ENCODE data around the gene CLASRP. TPM values are rescaled to one million over a fixed set of nuclear protein-coding genes. Genes with fewer than 3 reads are reported as not detected.
"Not testable (repeated sequence)": the region's sequence is repeated elsewhere in the genome, so short reads cannot be mapped to it uniquely, and the experiment has no call there.

The CLASRP gene
- total RNA-seq, 1 donor from 2014 or later: 31.7 TPM

DNA sequence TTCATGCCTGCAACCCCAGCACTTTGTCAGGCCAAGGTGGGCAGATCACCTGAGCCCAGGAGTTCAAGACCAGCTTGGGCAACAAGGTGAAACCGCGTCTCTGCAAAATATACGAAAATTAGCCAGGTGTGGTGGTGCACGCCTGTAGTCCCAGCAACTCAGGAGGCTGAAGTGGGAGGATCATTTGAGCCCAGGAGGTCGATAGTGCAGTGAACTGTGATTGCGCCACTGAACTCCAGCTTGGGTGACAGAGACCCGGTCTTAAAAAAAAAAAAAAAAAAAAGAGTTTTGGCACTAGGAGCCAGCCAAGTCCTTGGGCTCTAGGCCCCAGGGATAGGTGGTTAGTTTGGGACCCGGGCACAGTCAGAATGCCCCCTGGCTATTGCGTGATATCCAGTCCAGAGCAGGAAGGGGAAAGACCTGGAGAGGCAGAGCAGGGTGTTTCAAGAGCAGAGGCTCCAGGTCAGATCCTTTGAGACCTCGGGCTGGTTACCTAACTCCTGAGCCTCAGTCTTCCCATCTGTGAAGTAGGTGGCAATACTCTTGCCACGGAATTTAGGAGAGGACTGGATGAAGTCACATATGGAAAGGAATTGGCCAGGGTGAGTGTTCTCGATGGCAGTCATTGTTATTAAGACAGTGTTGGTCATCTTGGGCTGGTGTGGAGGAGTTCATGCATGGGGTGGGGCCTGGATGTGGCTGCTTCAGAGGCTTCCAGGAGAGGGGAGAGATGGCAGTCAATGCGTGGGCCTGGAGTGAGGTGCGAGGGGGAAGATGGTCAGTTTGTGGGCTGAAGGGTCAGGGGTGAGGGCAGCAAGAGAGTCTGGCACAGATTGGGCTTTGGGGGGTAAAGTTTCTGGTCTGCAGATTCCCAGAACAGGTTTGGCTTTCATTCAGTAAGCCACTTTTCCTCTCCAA is 56.9 kb downstream of the CLASRP start:
- ATAC-seq (ENCODE audit: poor library complexity): no peak
- no peak for DNase-seq
- intact Hi-C loops (cut with DNase I): no loop called here

DNA sequence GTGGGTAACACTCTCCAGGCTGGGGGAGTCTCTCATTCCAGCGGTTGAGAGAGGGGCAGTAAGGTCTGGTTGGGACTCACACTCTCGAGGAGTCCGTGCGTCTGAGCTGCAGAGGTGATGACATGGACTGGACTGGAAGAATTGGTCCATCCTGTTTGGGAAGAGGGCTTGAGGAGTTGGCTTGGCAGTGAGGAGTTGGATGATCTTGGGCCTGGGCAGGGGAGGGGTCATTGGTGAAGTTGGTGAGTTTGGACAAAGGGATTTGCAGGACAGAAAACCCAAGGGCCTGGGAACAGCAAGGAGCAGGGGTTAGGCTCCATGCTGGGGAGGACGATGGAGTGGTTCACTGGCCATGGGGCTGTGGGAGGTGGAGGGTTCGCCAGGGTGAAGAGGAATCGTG is 57.9 kb downstream of the CLASRP start:
- intact Hi-C loops (cut with DNase I): no loop called here
- ATAC-seq (ENCODE audit: poor library complexity) (no peak), DNase-seq (no peak)

DNA sequence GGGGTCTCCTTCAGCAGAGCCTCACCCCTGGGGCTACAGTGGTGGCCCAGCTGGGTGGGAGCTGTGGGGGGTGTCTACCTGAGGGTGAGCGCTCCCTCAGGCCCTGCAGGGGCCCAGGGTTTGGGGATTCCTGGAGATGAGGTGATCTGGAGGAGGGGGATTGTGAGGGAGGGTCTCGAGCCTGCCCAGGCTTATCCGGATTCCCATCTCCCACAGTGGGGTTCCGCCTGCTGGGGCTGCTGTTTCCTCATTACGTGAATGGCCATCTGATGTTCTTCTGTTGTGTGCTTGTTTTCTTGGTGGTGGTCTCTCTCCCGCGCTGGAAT is 58.6 kb downstream of the CLASRP start:
- ATAC-seq (ENCODE audit: poor library complexity) (no peak), DNase-seq (no peak)
- intact Hi-C loops (cut with DNase I): no loop called here

DNA sequence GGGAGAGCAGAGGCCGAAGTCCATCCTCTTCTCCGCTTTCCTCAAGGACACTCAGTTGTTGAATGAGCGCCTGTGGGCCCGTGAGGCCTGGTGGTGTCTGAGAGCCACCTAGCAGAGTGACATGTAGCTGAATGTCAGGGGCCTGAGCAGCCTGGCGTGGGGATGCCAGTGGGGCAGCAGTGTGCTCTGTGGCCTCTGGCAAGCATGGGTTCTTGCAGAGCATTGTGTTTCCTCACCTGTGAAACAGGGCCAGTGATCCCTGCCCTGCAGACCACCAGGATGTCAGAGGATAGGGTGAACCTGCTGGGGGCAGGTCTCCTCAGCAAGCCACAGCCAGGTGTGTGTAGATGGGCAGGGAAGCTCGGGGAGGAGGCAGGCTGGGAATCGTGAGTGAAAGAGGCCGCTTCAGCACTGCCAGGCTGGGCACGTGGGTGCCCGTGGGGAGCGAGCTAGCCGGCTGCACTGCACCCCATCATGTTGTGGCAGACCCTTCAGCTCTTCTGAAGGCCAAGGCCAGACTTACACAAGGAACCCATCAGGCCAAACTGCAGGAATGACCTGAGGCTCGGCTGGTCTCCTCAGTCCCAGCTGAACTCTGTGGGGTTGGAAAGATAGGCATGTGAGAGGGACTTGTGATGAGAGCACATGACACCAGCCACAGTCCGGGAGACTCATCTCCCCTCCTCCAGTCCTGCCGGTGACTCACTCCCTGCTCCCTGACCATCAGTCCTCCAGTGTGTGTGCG is 59.1 kb downstream of the CLASRP start:
- peak; percentile 39 for ATAC-seq (ENCODE audit: poor library complexity)
- DNase-seq: no peak
- intact Hi-C loops (cut with DNase I): no loop called here

DNA sequence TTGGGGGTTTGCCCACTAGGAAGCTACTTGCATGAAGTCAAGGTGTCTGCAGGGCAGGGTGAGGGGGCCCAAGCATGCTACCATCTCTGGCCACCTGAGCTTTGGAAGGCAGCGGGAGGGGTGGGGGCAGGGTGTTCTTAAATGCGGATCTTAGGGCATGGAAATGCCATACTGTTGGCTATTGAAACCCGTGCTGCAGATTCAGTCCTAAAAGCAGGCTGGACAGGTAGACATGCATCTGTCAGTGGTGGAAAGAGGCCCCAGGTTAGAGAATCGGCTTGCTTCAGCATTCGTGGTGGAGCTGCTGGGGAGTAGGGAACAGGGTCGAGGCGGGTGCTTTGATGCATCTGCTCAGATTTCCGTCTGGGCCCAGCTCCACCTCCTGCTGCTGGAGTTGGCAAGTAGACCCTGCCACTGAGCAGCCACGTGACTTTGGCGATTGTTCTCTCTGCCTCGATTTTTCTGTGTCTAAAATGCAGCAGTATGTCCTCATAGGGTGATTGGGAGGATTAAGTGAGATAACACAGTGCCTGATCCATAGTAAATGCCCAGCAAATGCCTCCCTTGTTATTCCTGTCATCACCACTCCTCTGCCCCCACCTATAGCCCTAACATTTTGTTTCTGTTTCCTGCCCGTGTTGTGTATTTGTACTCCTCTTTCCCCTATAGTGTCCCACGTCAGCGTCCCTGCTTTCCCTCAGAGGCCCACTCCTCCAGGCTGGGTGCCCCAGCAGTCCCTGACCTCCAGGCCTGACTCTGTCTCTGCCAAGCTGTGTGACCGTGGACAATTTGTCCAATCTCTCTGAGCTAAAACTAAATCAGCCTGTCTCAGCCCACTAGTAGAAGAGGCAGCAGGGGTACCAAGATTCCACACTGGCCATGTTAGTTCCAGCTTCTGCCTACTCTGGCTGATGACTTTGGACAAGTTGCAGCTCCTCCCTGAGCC is 59.9 kb downstream of the CLASRP start:
- intact Hi-C loops (cut with DNase I): no loop called here
- DNase-seq: peak; percentile 67
- peak; percentile 45 for ATAC-seq (ENCODE audit: poor library complexity)

DNA sequence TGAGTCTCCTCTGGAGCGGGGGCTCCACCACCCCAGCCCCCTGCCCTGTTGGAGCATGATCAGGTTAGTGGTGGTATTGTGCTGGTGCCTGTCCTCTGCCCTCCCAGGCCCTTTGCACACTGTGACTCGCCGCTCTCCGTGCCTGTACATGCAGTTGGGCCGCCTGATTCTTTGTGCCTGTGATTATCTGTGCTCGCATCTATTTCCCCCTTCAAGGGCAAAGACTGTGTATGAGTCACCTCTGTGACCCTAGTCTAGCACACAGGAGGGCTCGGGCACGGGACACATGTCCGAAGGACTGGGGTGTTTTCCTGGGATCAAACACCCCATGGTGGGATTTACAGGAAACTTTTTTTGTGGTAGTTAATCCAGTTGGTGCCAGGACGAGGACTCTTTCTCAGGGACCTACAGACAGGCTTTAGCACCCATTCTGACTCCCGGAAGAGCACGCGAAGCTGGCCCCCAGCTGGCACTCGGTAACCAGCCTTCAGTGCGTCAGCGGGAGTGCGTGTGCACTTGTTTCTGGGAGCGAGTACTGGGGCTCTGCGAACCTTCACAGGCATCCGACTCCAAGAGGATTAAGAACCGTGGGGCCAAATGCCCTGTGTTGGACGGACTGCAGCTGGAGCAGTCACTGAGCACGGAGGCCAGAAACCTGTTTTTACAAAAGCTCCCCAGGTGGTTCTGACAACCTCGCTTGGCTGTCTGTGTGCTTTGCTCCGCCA is 60.8 kb downstream of the CLASRP start:
- intact Hi-C loops (cut with DNase I): no loop called here
- DNase-seq: no peak
- ATAC-seq (ENCODE audit: poor library complexity): no peak

DNA sequence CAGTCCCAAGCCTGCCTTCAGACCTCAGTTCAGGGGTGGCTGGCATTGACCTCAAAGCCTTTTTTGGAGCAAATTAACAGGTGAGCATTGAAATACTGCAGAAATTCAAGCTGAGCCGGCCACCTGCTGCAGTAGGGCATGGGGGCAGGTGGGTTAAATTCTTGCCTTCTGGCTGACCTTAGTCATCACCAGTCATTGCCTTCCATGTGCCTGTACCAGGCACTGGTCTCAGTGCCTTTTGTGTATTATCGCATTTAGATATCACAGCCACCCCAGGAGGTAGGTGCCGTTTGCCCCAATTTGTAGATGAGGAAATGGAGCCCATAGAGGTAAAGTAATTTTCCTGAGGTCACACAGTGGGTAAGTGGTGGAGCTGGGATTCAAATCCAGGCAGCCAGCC is 61.4 kb downstream of the CLASRP start:
- no peak for ATAC-seq (ENCODE audit: poor library complexity)
- intact Hi-C loops (cut with DNase I): no loop called here
- DNase-seq: no peak

DNA sequence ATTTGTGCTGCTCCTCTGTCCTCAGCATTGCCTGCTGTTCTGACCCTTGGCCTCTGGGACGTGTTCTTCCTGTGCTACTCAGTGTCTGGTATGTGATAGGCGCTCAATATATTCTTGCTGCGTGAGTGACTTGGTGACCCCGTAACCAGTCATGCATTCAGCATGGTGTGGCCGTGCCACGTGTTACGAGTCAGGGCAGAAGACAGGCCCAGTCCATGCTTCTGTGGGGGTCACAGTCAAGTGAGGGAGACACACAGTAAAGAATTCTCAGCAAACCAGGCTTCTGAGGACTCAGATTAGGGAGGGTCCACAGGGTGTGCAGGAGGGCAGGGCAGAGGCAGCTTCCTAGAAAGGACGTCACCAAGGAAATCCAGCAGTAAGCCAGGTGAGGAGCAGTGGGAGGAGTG is 62.0 kb downstream of the CLASRP start:
- intact Hi-C loops (cut with DNase I): no loop called here
- DNase-seq (no peak), ATAC-seq (ENCODE audit: poor library complexity) (no peak)

DNA sequence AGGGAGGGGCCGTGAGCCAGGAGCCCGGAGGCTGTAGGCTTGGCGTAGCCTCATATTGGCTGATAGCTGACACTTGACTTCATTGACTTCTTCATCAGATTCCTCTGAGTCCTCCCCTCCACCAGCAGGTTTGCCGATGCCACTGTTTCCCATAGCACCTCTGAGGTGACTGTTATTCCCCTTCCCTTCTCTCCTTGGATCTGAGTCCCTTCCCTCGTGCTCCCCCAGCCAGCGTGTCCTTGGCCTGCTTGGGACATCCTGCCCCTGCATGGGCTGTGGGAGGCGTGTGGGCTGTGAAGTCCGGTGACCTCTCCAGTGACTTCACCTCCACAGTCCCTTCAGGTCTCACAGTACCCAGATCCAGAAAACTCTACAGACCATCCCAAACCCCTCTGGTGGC is 63.0 kb downstream of the CLASRP start:
- no peak for ATAC-seq (ENCODE audit: poor library complexity)
- intact Hi-C loops (cut with DNase I): no loop called here
- no peak for DNase-seq

DNA sequence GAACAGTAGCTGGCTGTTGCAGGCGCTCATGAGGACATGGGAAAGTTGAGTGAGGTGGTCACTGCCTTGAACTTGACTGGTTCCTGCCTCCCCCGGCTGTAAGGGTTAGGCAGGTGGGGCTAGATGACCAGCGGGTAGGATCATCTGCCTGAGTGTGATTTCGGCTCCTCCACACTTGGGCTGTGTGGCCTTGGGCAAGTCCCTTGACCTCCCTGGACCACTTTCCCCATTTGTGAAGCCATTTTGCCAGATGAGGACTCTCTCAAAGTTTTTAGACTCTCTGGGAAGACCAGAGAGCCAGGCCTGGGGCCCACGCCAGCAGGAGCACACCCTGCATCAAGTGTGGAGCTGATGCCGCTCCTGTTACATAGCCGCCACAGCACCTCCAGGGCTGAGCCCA is 63.6 kb downstream of the CLASRP start:
- DNase-seq: no peak
- intact Hi-C loops (cut with DNase I): no loop called here
- ATAC-seq (ENCODE audit: poor library complexity): no peak

DNA sequence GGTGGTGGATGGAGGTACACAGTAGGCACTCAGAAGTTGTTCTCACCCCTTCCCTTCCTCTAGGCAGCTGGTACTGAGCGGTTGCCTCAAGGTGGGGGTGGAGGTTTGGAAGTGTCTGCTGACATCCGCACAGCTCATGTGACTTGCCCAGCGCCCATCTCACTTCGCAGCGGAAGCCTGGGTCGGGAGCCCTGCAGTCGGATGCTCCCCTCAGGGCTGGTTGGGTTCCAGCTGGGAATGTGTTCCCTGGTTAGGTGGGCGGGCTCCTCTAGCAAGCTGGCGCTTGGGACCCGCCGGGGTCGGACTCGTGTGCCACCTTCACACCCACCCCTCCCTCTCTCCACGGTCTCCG is 64.3 kb downstream of the CLASRP start:
- DNase-seq: peak; percentile 53

DNA sequence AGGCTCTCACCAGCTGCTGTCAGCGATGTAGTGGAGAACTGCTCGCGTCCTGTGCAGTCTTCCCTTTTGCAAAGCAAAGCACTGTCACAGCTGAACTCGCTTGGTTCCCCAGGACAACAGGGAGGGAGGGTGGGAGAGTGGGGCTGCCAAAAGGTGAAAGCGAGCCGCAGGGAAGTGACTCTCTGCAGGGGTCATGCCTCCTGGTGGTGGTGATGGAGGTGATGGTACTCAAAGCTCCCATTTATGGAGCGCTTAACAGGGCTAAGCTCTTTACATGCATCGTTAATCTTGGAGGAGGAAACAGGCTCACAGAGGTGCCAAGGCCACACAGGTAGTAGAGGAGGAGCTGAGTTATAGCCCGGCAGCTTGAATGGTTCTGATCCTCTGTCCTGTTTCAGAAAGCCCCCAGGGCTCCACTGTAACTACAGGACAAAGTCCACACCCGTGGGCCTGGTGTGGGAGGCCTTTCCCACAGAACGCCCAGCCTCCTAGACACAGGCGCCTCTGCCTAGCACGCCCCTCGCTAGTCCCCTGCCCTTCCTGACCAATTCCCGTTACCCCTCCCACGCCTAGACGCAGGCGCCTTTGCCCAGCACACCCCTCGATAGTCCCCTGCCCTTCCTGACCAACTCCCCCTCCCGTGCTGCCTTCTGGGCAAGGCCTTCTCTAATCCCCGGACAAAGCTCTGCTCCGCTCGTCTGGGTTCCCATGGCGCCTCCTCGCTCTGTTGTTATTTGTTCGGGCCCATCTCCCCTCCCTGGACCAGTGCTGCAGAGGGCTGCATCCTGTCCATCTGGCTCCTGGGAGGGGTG is 64.9 kb downstream of the CLASRP start:
- intact Hi-C loops (cut with DNase I): no loop called here
- no peak for DNase-seq
- no peak for ATAC-seq (ENCODE audit: poor library complexity)

More for the DNA sequence above, 64.3 kb downstream of the CLASRP start:
- ATAC-seq (ENCODE audit: poor library complexity): peak; percentile 57
- intact Hi-C loops (cut with DNase I): no loop called here

DNA sequence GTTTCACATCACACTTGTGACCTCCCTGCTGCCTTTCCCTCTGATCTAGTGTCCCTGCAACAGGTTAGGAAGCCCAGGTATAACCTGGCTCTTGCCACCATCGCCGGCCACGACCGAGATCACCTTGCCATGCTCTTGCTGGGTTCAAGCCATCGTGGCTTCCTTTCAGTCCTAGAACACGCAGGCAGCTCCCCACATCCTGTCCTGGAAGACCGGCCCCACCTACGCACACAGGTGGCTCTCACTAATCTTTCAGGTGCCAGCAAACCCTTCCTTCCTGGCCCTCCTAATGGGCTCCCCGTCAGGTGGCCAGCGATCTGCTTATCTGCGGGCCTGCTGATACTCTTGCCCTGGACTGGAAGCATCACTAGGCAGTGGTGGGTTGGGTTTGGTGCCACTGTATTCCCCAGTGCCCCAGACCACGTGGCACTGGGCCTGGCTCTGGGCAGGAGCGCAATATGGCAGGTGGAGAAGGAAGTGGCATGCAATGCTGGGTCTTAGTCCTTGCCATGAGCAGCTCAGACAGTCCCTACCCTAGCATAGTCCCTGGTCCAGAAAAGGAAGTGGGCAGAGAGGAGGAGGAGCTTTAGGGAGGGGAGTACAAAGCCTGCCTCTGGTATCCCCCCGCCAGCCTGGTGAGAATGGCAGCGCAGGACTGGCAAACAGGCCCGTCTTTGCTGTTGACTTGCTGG is 66.0 kb downstream of the CLASRP start:
- intact Hi-C loops (cut with DNase I): no loop called here
- ATAC-seq (ENCODE audit: poor library complexity): no peak
- no peak for DNase-seq

DNA sequence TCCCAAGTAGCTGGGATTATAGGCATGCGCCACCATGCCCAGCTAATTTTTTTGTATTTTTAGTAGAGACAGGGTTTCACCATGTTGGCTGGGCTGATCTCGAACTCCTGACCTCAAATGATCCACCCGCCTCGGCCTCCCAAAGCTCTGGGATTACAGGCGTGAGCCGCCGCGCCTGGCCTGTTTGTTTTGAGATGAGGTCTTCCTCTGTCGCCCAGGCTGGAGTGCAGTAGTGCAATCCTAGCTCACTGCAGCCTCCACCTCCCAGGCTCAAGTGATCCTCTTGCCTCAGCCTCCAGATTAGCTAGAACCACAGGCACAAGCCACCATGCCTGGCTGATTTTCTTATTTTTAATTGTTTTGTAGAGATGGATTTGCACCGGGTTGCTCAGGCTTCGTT is 67.5 kb downstream of the CLASRP start:
- ATAC-seq (ENCODE audit: poor library complexity); intact Hi-C loops (cut with DNase I); DNase-seq: not testable (repeated sequence)

DNA sequence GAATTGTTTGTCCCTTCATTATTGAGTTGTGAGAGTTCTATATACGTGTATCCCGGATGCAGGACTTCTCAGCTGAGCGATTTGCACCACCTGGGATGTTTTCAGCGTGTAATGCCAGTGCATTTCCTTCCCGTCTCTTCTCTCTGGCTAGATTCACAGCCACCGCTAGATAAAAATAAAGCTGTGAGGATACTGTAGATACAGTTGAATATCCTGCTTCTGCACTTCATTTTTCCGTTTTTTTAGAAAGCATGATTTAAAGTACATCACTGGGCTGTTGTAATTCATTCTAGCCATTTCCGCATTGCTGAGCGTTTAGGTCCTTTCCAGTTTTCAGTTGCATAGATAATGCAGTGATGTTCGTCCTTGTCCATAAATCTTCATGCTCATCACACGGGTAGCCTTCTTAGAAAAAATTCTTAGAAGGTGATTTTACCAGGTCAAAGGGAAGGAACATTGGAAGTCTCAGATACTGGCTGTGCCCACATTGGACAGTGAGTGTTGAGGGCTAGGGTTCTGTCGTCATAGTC is 68.8 kb downstream of the CLASRP start:
- no peak for ATAC-seq (ENCODE audit: poor library complexity)
- intact Hi-C loops (cut with DNase I): no loop called here
- DNase-seq: no peak

DNA sequence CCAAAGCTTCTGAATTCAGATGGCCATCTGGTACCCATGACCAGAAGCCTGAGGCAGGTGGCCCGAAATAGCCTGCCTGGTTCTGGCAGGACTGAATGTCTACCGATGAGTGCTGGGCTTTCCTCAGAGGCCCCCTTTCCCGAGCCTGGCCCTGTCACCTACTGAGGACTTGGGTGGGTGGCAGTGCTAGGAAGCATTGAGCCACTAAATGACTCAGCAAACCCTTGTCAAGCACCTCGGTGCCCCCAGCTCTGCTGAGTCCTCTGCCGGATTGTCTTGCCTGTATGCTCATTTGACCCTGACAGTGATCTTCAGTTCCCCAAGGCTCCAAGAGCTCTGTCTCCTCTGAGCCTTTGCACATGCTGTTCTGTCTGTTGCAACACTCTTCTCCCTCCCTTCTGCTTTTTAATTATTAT is 72.0 kb downstream of the CLASRP start:
- intact Hi-C loops (cut with DNase I): no loop called here
- ATAC-seq (ENCODE audit: poor library complexity): peak; percentile 38
- DNase-seq: no peak

All from Right ventricle myocardium superior (tissue), 1 donor.